AG08395 (cell line): ENCODE data around the gene DYNC1I2.
"Not testable (repeated sequence)": the region's sequence is repeated elsewhere in the genome, so short reads cannot be mapped to it uniquely, and the experiment has no call there.

Experiments
- DNase-seq: peaks from one replicate; pipeline ENCODE4 v3.0.0; 2012; ENCODE audit warnings: mixed read lengths, low spot score

Gene DYNC1I2

GRCh38 chr2:171774581-171774980, 87.3 kb downstream of the DYNC1I2 start:
- not testable (repeated sequence) for DNase-seq

- DNase-seq, result no peak
Measured at GRCh38 chr2:171778515-171778914, 91.2 kb downstream of the DYNC1I2 start.

- no peak for DNase-seq
Measured at GRCh38 chr2:171785450-171785849, 98.2 kb downstream of the DYNC1I2 start.

- DNase-seq, result no peak
Measured at GRCh38 chr2:171787333-171788072, 100.2 kb downstream of the DYNC1I2 start.

GRCh38 chr2:171788316-171788993, 101.2 kb downstream of the DYNC1I2 start:
- no peak for DNase-seq

GRCh38 chr2:171789956-171790355, 102.7 kb downstream of the DYNC1I2 start:
- no peak for DNase-seq

GRCh38 chr2:171791361-171791760, 104.1 kb downstream of the DYNC1I2 start:
- no peak for DNase-seq

GRCh38 chr2:171792157-171792556, 104.9 kb downstream of the DYNC1I2 start:
- no peak for DNase-seq

GRCh38 chr2:171792886-171793580, 105.8 kb downstream of the DYNC1I2 start:
- DNase-seq, result no peak

- peak; percentile 10 for DNase-seq
Measured at GRCh38 chr2:171793691-171794678, 106.7 kb downstream of the DYNC1I2 start.

GRCh38 chr2:171794918-171795317, 107.6 kb downstream of the DYNC1I2 start:
- DNase-seq, result no peak
